B cell (primary cell): ENCODE results near the gene ADARB2. TPM values are rescaled to one million over a fixed set of nuclear protein-coding genes. Genes with fewer than 3 reads are reported as not detected.

Source experiments
- ATAC-seq: fragments of 200-7000 bp; cut with Tn5 transposase; one replicate; pipeline ENCODE4 v1.10.0; 2021; ENCODE audit warnings: low read depth, mild to moderate bottlenecking, moderate number of reproducible peaks, moderate library complexity
- CTCF ChIA-PET: fragments of 350-600 bp; sonication (Branson Sonifier 250); formaldehyde crosslinking; loops from one replicate; lab custom pipeline; 2021; ENCODE audit warnings: antibody characterized with exemption, inconsistent platforms; lab: Charles Lee
- POLR2A ChIA-PET: fragments of 350-600 bp; sonication (Branson Sonifier 250); formaldehyde crosslinking; loops from one replicate; lab custom pipeline; 2021; ENCODE audit warnings: antibody characterized with exemption; lab: Charles Lee
- DNase-seq: peaks from one replicate; pipeline ENCODE4 v3.0.0; 2013
- H2AFZ ChIP-seq: 2 replicates; pipeline ENCODE4 v1.6.1; 2012; ENCODE audit warnings: mild to moderate bottlenecking, low read depth, low read length; ENCODE audit not compliant: insufficient read depth, poor library complexity, severe bottlenecking
- H3K27ac ChIP-seq, 2 donors: 1 replicate in 1 of 2; 2 replicates in 1 of 2; pipeline ENCODE4 v1.5.1; 2012 to 2013; ENCODE audit warnings: low read length in 2 of 2, mild to moderate bottlenecking in 2 of 2, moderate library complexity in 1 of 2
- H3K27me3 ChIP-seq, 4 experiments: fragments of 200-600 bp in 1 of 4; sonication (generic) in 1 of 4; replicated peaks in 1 of 4; 1 replicate in 2 of 4; 2 replicates in 2 of 4; pipeline versions ENCODE4 v1.6.1 to v1.7.0; 2013 to 2016; ENCODE audit warnings: low read length in 3 of 4, mild to moderate bottlenecking in 2 of 4, mixed read lengths in 1 of 4, moderate library complexity in 1 of 4; ENCODE audit not compliant: insufficient read depth in 4 of 4, control insufficient read depth in 3 of 4; ENCODE audit errors: control extremely low read depth in 1 of 4
- H3K36me3 ChIP-seq, 2 experiments: replicated peaks in 1 of 2; 1 replicate in 1 of 2; 2 replicates in 1 of 2; pipeline versions ENCODE4 v1.6.1 to v1.7.1; 2013; ENCODE audit warnings: low read length in 1 of 2; ENCODE audit not compliant: insufficient read depth in 2 of 2, control insufficient read depth in 1 of 2; ENCODE audit errors: control extremely low read depth in 1 of 2, extremely low read depth in 1 of 2
- H3K4me1 ChIP-seq, 2 donors: fragments of 200-600 bp in 1 of 2; sonication (generic) in 1 of 2; 1 replicate in 1 of 2; 2 replicates in 1 of 2; pipeline versions ENCODE4 v1.5.1 to v1.6.1; 2013 to 2017; ENCODE audit warnings: low read length in 2 of 2; ENCODE audit not compliant: control insufficient read depth in 2 of 2, insufficient read depth in 2 of 2
- H3K4me2 ChIP-seq: replicated peaks from 2 replicates; pipeline ENCODE3; 2012; ENCODE audit warnings: mild to moderate bottlenecking, low read depth, low read length; ENCODE audit not compliant: poor library complexity, severe bottlenecking
- H3K4me3 ChIP-seq, 5 experiments: fragments of 200-600 bp in 1 of 5; sonication (generic) in 1 of 5; 1 replicate in 3 of 5; 2 replicates in 2 of 5; pipeline versions ENCODE4 v1.5.1 to v1.7.0; 2011 to 2016; ENCODE audit warnings: low read length in 4 of 5, mild to moderate bottlenecking in 4 of 5, low read depth in 2 of 5, control low read depth in 1 of 5, moderate library complexity in 1 of 5; ENCODE audit not compliant: insufficient read depth in 1 of 5; ENCODE audit errors: control extremely low read depth in 1 of 5, extremely low read depth in 1 of 5
- H3K79me2 ChIP-seq: fragments of 200-600 bp; sonication (generic); one replicate; pipeline ENCODE4 v1.6.0; 2016; ENCODE audit warnings: low read length; ENCODE audit not compliant: control insufficient read depth, insufficient read depth
- H3K9ac ChIP-seq: fragments of 200-600 bp; sonication (generic); 2 replicates; pipeline ENCODE4 v1.6.1; 2017; ENCODE audit warnings: mild to moderate bottlenecking, low read length, moderate library complexity
- H3K9me3 ChIP-seq, 3 donors: one replicate each; pipeline versions ENCODE4 v1.6.1 to v1.7.1; 2013; ENCODE audit warnings: low read length in 2 of 3; ENCODE audit not compliant: control insufficient read depth in 2 of 3, insufficient read depth in 1 of 3; ENCODE audit errors: control extremely low read depth in 1 of 3
- H4K20me1 ChIP-seq: 2 replicates; pipeline ENCODE4 v1.6.0; 2012; ENCODE audit warnings: mild to moderate bottlenecking, low read length; ENCODE audit not compliant: insufficient read depth, control insufficient read depth, poor library complexity, severe bottlenecking
- H3K27ac Mint-ChIP-seq: one replicate; pipeline ENCODE4 v1.8.0; 2021; ENCODE audit warnings: mixed read lengths
- H3K27me3 Mint-ChIP-seq: one replicate; pipeline ENCODE4 v1.8.0; 2021; ENCODE audit warnings: mixed read lengths
- H3K4me1 Mint-ChIP-seq: one replicate; pipeline ENCODE4 v1.8.0; 2021; ENCODE audit warnings: mixed read lengths
- H3K4me3 Mint-ChIP-seq: one replicate; pipeline ENCODE4 v1.8.0; 2021; ENCODE audit warnings: mixed read lengths
- H3K9me3 Mint-ChIP-seq: one replicate; pipeline ENCODE4 v1.8.0; 2022; ENCODE audit warnings: mixed read lengths; ENCODE audit not compliant: insufficient read depth
- EZH2 ChIP-seq: IDR thresholded peaks from 2 replicates; pipeline ENCODE4 v1.6.1; 2012; ENCODE audit warnings: borderline replicate concordance, low read depth, mild to moderate bottlenecking, moderate library complexity, low read length; ENCODE audit not compliant: insufficient read depth, poor library complexity, severe bottlenecking
- WGBS: methylation state at CpG from one replicate; pipeline ENCODE4 v1.1.5; 2013; ENCODE audit warnings: missing lambda C conversion rate; ENCODE audit not compliant: insufficient coverage; 5-methylcytosine and 5-hydroxymethylcytosine counted together
- intact Hi-C: fragments of 100-400 bp; cut with micrococcal nuclease; formaldehyde crosslinking; loops from one replicate; pipeline ENCODE4 v1.10.0; 2022
- polyA plus RNA-seq: library from polyadenylated mRNA; depleted of rRNA; stranded (reverse); fragments of >200 nt; gene quantifications from 2 replicates; pipeline ENCODE4 v1.2.3, GENCODE V29; 2012
- total RNA-seq, 2 donors: library from RNA; stranded (reverse); fragments of 120-200 nt in 1 of 2; gene quantifications; 1 replicate in 1 of 2; 2 replicates in 1 of 2; pipeline versions ENCODE4 v1.2.3 to v1.2.4, GENCODE V29; 2013 to 2022
- TF ChIP-seq, protein P1 (sequence below): fragments of 200-600 bp; IDR thresholded peaks from one replicate; pipeline ENCODE4 v1.8.0; 2022; ENCODE audit warnings: antibody characterized with exemption, mild to moderate bottlenecking

ADARB2 gene
- total and polyA plus RNA-seq, 2 donors (not counting 1 experiment from before 2014, with no cell fraction given), result 0.13 to 0.96 TPM

DNA sequence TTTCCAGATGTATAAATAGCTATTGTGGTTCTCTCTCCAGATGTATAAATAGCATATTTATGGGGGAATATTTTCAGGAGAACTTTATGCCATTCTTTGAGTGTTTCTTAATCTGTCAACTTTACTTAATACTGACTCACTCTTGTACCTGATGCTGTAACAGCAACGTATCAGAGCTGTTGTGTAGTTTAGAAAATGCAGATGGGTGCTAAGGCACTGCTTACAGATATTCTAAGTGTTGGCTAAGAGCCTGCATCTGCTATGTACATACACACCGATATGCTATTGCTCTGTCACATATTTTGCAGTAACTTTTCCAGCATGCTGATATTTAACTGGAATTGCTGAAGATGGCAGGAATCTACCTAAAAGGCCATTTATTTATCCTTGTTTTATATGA is 609.2 kb downstream of the ADARB2 start:
- ChIA-PET POLR2A (interaction anchor here (0.6 kb wide), 1 partner anchor 1921 kb away, joined by 3 read pairs; no protein-coding TSS in a partner anchor), CTCF (no interaction called here)
- Histone ChIP-seq H3K4me2 (no peak overlapping the region), H3K4me3 (no peak overlapping the region), H3K9me3 (peaks cover 0 to 4% (median 0%) of the 10 kb centered on the region in 3 donors), H3K36me3 (peaks cover 3 to 81% of the 10 kb centered on the region in 2 experiments), H2AFZ (no peak overlapping the region), H3K79me2 (no peaks in the 10 kb centered on the region), H3K27me3 (no peaks in the 10 kb centered on the region), H3K4me1 (no peaks in the 10 kb centered on the region), H3K27ac (no peak overlapping the region), H4K20me1 (peaks cover 12% of the 10 kb centered on the region), H3K9ac (no peak overlapping the region)
- H3K27ac Mint-ChIP-seq, result no peak overlapping the region
- H3K27me3 Mint-ChIP-seq, result no peaks in the 10 kb centered on the region
- TF ChIP-seq, protein P1, sequence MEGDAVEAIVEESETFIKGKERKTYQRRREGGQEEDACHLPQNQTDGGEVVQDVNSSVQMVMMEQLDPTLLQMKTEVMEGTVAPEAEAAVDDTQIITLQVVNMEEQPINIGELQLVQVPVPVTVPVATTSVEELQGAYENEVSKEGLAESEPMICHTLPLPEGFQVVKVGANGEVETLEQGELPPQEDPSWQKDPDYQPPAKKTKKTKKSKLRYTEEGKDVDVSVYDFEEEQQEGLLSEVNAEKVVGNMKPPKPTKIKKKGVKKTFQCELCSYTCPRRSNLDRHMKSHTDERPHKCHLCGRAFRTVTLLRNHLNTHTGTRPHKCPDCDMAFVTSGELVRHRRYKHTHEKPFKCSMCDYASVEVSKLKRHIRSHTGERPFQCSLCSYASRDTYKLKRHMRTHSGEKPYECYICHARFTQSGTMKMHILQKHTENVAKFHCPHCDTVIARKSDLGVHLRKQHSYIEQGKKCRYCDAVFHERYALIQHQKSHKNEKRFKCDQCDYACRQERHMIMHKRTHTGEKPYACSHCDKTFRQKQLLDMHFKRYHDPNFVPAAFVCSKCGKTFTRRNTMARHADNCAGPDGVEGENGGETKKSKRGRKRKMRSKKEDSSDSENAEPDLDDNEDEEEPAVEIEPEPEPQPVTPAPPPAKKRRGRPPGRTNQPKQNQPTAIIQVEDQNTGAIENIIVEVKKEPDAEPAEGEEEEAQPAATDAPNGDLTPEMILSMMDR, result no peak
- TF ChIP-seq EZH2, result no peak
- peaks cover 6% of the 10 kb centered on the region for H3K4me1 Mint-ChIP-seq
- no peak overlapping the region for H3K4me3 Mint-ChIP-seq
- intact Hi-C loops, result no loop called here
- WGBS, result no CpG with 5 or more reads among the region's 2 CpGs
- no peaks in the 10 kb centered on the region for H3K9me3 Mint-ChIP-seq
- ATAC-seq (no peak), DNase-seq (no peak)

DNA sequence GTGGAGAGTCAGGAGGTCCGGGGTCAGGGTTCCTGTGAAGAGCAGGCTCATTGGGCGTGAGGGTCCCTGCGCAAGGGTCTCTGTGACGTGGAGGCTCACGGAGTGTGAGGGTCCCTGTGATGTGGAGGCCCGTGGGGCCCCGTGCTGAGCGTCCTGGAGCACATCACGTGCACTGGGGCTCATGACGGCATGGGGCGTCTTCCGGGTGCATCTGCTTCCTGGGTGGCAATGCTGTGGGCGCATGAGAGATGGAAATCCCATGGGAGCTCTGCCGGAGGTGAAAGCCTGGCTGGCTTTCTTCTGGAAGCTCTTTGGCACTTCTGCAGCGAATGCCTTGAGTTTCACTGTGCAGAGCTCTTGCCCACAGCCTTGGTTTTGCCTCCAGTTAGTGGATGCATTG is 609.7 kb downstream of the ADARB2 start:
- DNase-seq (no peak), ATAC-seq (no peak)
- no peak overlapping the region for H3K4me2 ChIP-seq
- H3K36me3 ChIP-seq, result peaks cover 3 to 84% of the 10 kb centered on the region in 2 experiments
- no peaks in the 10 kb centered on the region for H3K4me1 ChIP-seq
- Mint-ChIP-seq H3K4me3 (no peak overlapping the region), H3K4me1 (peaks cover 6% of the 10 kb centered on the region), H3K27ac (no peak overlapping the region), H3K27me3 (no peaks in the 10 kb centered on the region), H3K9me3 (no peaks in the 10 kb centered on the region)
- WGBS, result 98% methylated on average over 15 of the region's 15 CpGs
- H3K79me2 ChIP-seq, result no peaks in the 10 kb centered on the region
- TF ChIP-seq, protein P1, result no peak
- TF ChIP-seq EZH2, result no peak
- H2AFZ ChIP-seq, result no peak overlapping the region
- no peaks in the 10 kb centered on the region for H3K27me3 ChIP-seq
- H3K4me3 ChIP-seq, result no peak overlapping the region
- no peak overlapping the region for H3K9ac ChIP-seq
- intact Hi-C loops, result no loop called here
- H4K20me1 ChIP-seq, result peaks cover 12% of the 10 kb centered on the region
- CTCF ChIA-PET, result no interaction called here
- POLR2A ChIA-PET, result no interaction called here
- peaks cover 0 to 4% (median 0%) of the 10 kb centered on the region in 3 donors for H3K9me3 ChIP-seq
- H3K27ac ChIP-seq, result no peak overlapping the region
